ENCODE results near the gene PEPD. TPM values are rescaled to one million over a fixed set of nuclear protein-coding genes. Genes with fewer than 3 reads are reported as not detected.
"Not testable (repeated sequence)": the region's sequence is repeated elsewhere in the genome, so short reads cannot be mapped to it uniquely, and the experiment has no call there.

Gene PEPD
- total and polyA plus RNA-seq, 9 donors: 20.3 to 55.4 (median 45.1) TPM

- Histone ChIP-seq H3K4me3 (ENCODE audit: low read length) (no peak overlapping the region), H3K36me3 (ENCODE audit: control insufficient read depth, insufficient read depth, low read length) (no peaks in the 10 kb centered on the region), H3K9me3 (replicated peaks; ENCODE audit: control insufficient read depth, low read depth, low read length) (no peaks in the 10 kb centered on the region), H3K27ac (ENCODE audit: low read length) (no peak overlapping the region), H3K27me3 (ENCODE audit: control insufficient read depth, insufficient read depth, low read length) (no peaks in the 10 kb centered on the region), H3K4me1 (ENCODE audit: control insufficient read depth, insufficient read depth, low read length) (peaks cover 25% of the 10 kb centered on the region)
- WGBS (ENCODE audit: insufficient coverage): 33% methylated on average over 3 of the region's 8 CpGs
- DNase-seq: peak; percentile 17
Observed at GRCh38 chr19:33558151-33558550, 36.6 kb upstream of the PEPD start.

GRCh38 chr19:33557720-33558119, 36.1 kb upstream of the PEPD start:
- Histone ChIP-seq H3K27ac (ENCODE audit: low read length) (no peak overlapping the region), H3K4me1 (ENCODE audit: control insufficient read depth, insufficient read depth, low read length) (peaks cover 25% of the 10 kb centered on the region), H3K4me3 (ENCODE audit: low read length) (no peak overlapping the region), H3K9me3 (replicated peaks; ENCODE audit: control insufficient read depth, low read depth, low read length) (no peaks in the 10 kb centered on the region), H3K36me3 (ENCODE audit: control insufficient read depth, insufficient read depth, low read length) (no peaks in the 10 kb centered on the region), H3K27me3 (ENCODE audit: control insufficient read depth, insufficient read depth, low read length) (no peaks in the 10 kb centered on the region)
- WGBS (ENCODE audit: insufficient coverage): 53% methylated on average over 6 of the region's 13 CpGs
- DNase-seq: no peak

- H3K36me3 ChIP-seq (ENCODE audit: control insufficient read depth, insufficient read depth, low read length): no peaks in the 10 kb centered on the region
- no peak overlapping the region for H3K27ac ChIP-seq (ENCODE audit: low read length)
- peaks cover 25% of the 10 kb centered on the region for H3K4me1 ChIP-seq (ENCODE audit: control insufficient read depth, insufficient read depth, low read length)
- no peaks in the 10 kb centered on the region for H3K9me3 ChIP-seq (replicated peaks; ENCODE audit: control insufficient read depth, low read depth, low read length)
- DNase-seq: no peak
- H3K4me3 ChIP-seq (ENCODE audit: low read length): no peak overlapping the region
- no peaks in the 10 kb centered on the region for H3K27me3 ChIP-seq (ENCODE audit: control insufficient read depth, insufficient read depth, low read length)
- 73% methylated on average over 6 of the region's 10 CpGs for WGBS (ENCODE audit: insufficient coverage)
Observed at GRCh38 chr19:33557196-33557595, 35.6 kb upstream of the PEPD start.

- no peak overlapping the region for H3K4me3 ChIP-seq (ENCODE audit: low read length)
- WGBS (ENCODE audit: insufficient coverage): 78% methylated on average over 2 of the region's 4 CpGs
- no peaks in the 10 kb centered on the region for H3K36me3 ChIP-seq (ENCODE audit: control insufficient read depth, insufficient read depth, low read length)
- H3K9me3 ChIP-seq (replicated peaks; ENCODE audit: control insufficient read depth, low read depth, low read length): no peaks in the 10 kb centered on the region
- peaks cover 25% of the 10 kb centered on the region for H3K4me1 ChIP-seq (ENCODE audit: control insufficient read depth, insufficient read depth, low read length)
- DNase-seq: no peak
- no peak overlapping the region for H3K27ac ChIP-seq (ENCODE audit: low read length)
- no peaks in the 10 kb centered on the region for H3K27me3 ChIP-seq (ENCODE audit: control insufficient read depth, insufficient read depth, low read length)
Observed at GRCh38 chr19:33556261-33556660, 34.7 kb upstream of the PEPD start.

GRCh38 chr19:33555726-33556125, 34.1 kb upstream of the PEPD start:
- H3K27me3 ChIP-seq (ENCODE audit: control insufficient read depth, insufficient read depth, low read length): not testable (repeated sequence)
- no CpG with 5 or more reads among the region's 4 CpGs for WGBS (ENCODE audit: insufficient coverage)

GRCh38 chr19:33554821-33555220, 33.2 kb upstream of the PEPD start:
- H3K4me3 ChIP-seq (ENCODE audit: low read length): no peak overlapping the region
- no peak for DNase-seq
- no peaks in the 10 kb centered on the region for H3K9me3 ChIP-seq (replicated peaks; ENCODE audit: control insufficient read depth, low read depth, low read length)
- no peaks in the 10 kb centered on the region for H3K27me3 ChIP-seq (ENCODE audit: control insufficient read depth, insufficient read depth, low read length)
- no peak overlapping the region for H3K27ac ChIP-seq (ENCODE audit: low read length)
- peaks cover 27% of the 10 kb centered on the region for H3K4me1 ChIP-seq (ENCODE audit: control insufficient read depth, insufficient read depth, low read length)
- 86% methylated on average over 4 of the region's 7 CpGs for WGBS (ENCODE audit: insufficient coverage)
- no peaks in the 10 kb centered on the region for H3K36me3 ChIP-seq (ENCODE audit: control insufficient read depth, insufficient read depth, low read length)

More at GRCh38 chr19:33555726-33556125, 34.1 kb upstream of the PEPD start:
- not testable (repeated sequence) for H3K4me3 ChIP-seq (ENCODE audit: low read length); H3K27ac ChIP-seq (ENCODE audit: low read length); H3K36me3 ChIP-seq (ENCODE audit: control insufficient read depth, insufficient read depth, low read length); DNase-seq; H3K9me3 ChIP-seq (replicated peaks; ENCODE audit: control insufficient read depth, low read depth, low read length)
- peaks cover 27% of the 10 kb centered on the region for H3K4me1 ChIP-seq (ENCODE audit: control insufficient read depth, insufficient read depth, low read length)

- Histone ChIP-seq H3K4me1 (ENCODE audit: control insufficient read depth, insufficient read depth, low read length) (peaks cover 27% of the 10 kb centered on the region), H3K27ac (ENCODE audit: low read length) (no peak overlapping the region), H3K9me3 (replicated peaks; ENCODE audit: control insufficient read depth, low read depth, low read length) (no peaks in the 10 kb centered on the region), H3K27me3 (ENCODE audit: control insufficient read depth, insufficient read depth, low read length) (no peaks in the 10 kb centered on the region), H3K4me3 (ENCODE audit: low read length) (no peak overlapping the region), H3K36me3 (ENCODE audit: control insufficient read depth, insufficient read depth, low read length) (no peaks in the 10 kb centered on the region)
- 89% methylated on average over 9 of the region's 9 CpGs for WGBS (ENCODE audit: insufficient coverage)
- DNase-seq: no peak
Observed at GRCh38 chr19:33554391-33554790, 32.8 kb upstream of the PEPD start.

GRCh38 chr19:33553530-33554310, 32.1 kb upstream of the PEPD start:
- Histone ChIP-seq H3K4me3 (ENCODE audit: low read length) (no peak overlapping the region), H3K9me3 (replicated peaks; ENCODE audit: control insufficient read depth, low read depth, low read length) (no peaks in the 10 kb centered on the region), H3K4me1 (ENCODE audit: control insufficient read depth, insufficient read depth, low read length) (peaks cover 22% of the 10 kb centered on the region), H3K36me3 (ENCODE audit: control insufficient read depth, insufficient read depth, low read length) (no peaks in the 10 kb centered on the region), H3K27ac (ENCODE audit: low read length) (no peak overlapping the region), H3K27me3 (ENCODE audit: control insufficient read depth, insufficient read depth, low read length) (no peaks in the 10 kb centered on the region)
- 76% methylated on average over 14 of the region's 17 CpGs for WGBS (ENCODE audit: insufficient coverage)
- DNase-seq: no peak

GRCh38 chr19:33552928-33553279, 31.3 kb upstream of the PEPD start:
- no peaks in the 10 kb centered on the region for H3K27me3 ChIP-seq (ENCODE audit: control insufficient read depth, insufficient read depth, low read length)
- 100% methylated on average over 1 of the region's 4 CpGs for WGBS (ENCODE audit: insufficient coverage)
- H3K27ac ChIP-seq (ENCODE audit: low read length): no peak overlapping the region
- no peaks in the 10 kb centered on the region for H3K9me3 ChIP-seq (replicated peaks; ENCODE audit: control insufficient read depth, low read depth, low read length)
- DNase-seq: no peak
- H3K4me3 ChIP-seq (ENCODE audit: low read length): no peak overlapping the region
- no peaks in the 10 kb centered on the region for H3K36me3 ChIP-seq (ENCODE audit: control insufficient read depth, insufficient read depth, low read length)
- H3K4me1 ChIP-seq (ENCODE audit: control insufficient read depth, insufficient read depth, low read length): peaks cover 14% of the 10 kb centered on the region

GRCh38 chr19:33552191-33552927, 30.8 kb upstream of the PEPD start:
- Histone ChIP-seq H3K27ac (ENCODE audit: low read length) (no peak overlapping the region), H3K4me1 (ENCODE audit: control insufficient read depth, insufficient read depth, low read length) (peaks cover 10% of the 10 kb centered on the region), H3K9me3 (replicated peaks; ENCODE audit: control insufficient read depth, low read depth, low read length) (no peaks in the 10 kb centered on the region), H3K27me3 (ENCODE audit: control insufficient read depth, insufficient read depth, low read length) (no peaks in the 10 kb centered on the region), H3K36me3 (ENCODE audit: control insufficient read depth, insufficient read depth, low read length) (no peaks in the 10 kb centered on the region), H3K4me3 (ENCODE audit: low read length) (no peak overlapping the region)
- no peak for DNase-seq
- 92% methylated on average over 13 of the region's 18 CpGs for WGBS (ENCODE audit: insufficient coverage)

Measured in muscle of leg (tissue), 11 donors.